ENCODE results near the gene AJAP1.

Gene AJAP1

DNA sequence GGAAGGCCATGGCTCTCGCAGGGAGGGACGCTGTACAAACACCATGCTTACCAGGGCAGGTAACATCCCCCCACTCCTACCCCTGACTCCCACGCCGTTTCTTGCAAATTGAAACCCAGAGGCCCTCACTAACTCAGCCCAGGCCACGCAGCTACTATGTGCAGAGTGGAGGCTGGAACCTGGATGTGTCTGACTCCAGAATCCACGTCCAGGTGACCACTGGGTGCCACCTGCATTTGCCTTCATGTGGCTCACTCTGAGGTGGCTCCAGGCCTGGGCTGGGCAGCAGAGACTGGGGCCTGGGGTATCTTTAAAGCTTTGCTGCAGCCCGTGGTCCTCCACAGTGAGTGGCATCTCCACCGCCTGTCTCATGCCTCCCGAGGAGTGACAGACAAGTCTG is 29.6 kb upstream of the AJAP1 start:
- TF ChIP-seq, protein P1, sequence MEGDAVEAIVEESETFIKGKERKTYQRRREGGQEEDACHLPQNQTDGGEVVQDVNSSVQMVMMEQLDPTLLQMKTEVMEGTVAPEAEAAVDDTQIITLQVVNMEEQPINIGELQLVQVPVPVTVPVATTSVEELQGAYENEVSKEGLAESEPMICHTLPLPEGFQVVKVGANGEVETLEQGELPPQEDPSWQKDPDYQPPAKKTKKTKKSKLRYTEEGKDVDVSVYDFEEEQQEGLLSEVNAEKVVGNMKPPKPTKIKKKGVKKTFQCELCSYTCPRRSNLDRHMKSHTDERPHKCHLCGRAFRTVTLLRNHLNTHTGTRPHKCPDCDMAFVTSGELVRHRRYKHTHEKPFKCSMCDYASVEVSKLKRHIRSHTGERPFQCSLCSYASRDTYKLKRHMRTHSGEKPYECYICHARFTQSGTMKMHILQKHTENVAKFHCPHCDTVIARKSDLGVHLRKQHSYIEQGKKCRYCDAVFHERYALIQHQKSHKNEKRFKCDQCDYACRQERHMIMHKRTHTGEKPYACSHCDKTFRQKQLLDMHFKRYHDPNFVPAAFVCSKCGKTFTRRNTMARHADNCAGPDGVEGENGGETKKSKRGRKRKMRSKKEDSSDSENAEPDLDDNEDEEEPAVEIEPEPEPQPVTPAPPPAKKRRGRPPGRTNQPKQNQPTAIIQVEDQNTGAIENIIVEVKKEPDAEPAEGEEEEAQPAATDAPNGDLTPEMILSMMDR (conservative IDR thresholded peaks at IDR 0.05) = no peak
- TF ChIP-seq ZFX (IDR thresholded peaks at IDR 0.05) = no peak
- no peak overlapping the region for H3K27ac ChIP-seq

DNA sequence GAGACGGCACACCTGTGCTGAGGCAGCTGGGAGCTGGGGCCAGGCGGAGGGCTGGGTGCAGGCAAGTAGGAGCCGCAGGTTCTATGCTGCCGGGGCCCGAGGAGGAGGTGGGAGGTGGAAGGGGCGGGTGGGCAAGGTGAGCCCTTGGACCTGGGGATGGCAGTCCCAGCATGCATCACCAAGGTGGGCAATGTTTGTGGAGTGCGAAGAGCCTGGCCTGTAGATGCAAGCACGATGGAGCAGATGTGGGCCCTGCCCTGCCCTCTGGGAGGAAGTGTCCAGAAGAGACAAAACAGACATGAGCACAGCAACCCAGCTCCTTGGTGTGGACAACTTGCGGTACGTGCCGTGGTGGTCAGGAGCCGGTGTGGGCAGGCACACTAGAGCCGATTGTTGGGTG is 28.3 kb upstream of the AJAP1 start:
- TF ChIP-seq, protein P1 (conservative IDR thresholded peaks at IDR 0.05) = no peak
- TF ChIP-seq ZFX (IDR thresholded peaks at IDR 0.05) = no peak
- H3K27ac ChIP-seq = no peak overlapping the region

DNA sequence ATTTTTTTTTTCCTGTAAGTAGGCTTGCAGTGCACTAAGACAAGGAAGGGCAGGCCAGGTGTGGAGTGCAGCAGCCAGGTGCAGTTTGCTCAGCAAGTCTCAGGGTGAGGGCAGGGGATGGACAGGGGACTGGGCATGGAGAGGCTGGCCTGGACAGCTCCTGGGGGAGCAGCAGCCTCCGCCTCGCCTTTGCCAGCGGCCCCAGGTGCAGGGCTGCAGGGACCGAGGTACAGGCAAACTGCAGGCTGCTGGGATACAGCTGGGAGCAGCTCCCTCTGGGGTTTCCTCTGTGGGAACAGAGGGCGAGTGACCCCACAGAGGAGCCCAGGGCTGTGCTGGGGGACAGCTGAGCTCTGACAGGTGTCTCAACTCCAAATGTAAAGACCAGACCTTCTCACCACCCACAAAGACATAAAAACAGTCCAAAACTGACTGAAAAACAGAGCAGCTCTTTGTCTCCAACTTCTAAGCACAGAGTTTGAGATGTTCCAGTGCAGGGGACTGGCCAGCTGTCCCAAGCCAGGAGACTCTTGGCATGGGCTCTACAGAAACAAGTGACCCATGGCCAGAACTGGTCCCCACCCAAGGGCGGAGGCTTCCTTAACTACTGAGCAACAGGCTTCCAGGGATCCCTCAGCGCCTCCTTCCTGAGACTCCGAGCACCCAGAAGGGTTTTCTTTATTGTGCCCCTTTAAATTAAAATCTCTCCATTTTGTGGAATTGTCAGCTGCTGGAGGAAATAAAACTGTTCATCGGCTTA is 27.7 kb upstream of the AJAP1 start:
- H3K27ac ChIP-seq = no peak overlapping the region
- TF ChIP-seq ZFX (IDR thresholded peaks at IDR 0.05) = no peak
- TF ChIP-seq, protein P1 (conservative IDR thresholded peaks at IDR 0.05) = no peak

DNA sequence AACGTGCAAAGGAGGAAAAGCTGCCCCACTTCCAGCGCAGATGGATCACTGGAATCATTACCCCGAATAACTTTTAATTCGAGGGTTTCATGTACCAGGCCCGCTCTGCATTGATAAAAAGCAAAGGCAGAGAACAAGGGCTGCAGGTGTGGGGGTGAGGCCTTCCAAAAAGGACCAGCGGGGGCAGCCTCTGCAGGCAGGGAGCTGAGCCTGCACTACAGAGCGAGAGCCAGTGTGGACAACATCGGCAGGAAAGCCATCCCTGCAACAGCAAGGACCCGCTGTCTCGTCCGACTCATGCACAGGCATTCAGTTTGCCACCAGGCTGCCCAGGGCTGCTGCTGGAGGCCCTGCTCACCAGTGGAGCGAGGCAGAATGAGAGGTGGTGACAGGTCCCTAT is 27.1 kb upstream of the AJAP1 start:
- TF ChIP-seq ZFX (IDR thresholded peaks at IDR 0.05) = no peak
- TF ChIP-seq, protein P1 (conservative IDR thresholded peaks at IDR 0.05) = no peak
- no peak overlapping the region for H3K27ac ChIP-seq

DNA sequence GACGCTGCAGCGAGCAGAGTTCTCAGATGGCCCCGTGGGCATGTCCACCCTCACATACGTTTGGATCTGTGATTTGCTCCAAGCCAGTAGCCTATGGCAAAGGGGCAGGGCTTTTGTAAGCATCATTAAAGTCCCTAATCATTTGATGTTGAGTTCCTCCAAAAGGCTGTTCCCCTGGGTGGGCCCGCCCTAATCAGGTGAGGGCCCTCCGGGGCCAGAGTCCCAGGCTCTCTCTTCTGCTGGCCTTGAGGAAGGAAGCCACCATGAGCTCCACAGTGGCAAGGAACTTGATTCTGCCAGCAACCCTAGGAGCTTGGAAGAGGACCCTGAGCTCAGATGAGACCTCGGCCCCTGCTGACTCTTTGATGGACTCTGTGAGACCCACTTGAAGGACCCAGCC is 25.4 kb upstream of the AJAP1 start:
- TF ChIP-seq, protein P1 (conservative IDR thresholded peaks at IDR 0.05) = no peak
- H3K27ac ChIP-seq = no peak overlapping the region

DNA sequence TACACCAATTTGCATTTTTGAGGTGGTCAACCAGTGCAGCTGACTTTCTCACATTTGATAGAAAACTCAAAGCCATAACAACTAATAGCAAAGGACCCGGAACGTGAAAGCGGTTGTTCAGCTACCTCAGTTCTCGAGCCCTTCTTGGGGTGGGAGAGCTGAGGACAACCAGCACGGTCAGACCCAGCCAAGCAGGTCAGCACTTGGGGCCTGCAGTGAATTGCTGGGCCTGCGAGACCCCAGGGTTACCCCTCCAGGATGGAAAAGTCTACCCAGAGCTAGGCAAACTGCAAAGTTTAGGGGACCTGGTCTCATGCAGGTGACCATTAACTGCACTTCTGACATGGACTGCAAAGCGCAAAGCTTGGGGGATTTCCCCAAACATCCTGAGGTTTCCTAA is 23.8 kb upstream of the AJAP1 start:
- TF ChIP-seq, protein P1 (conservative IDR thresholded peaks at IDR 0.05) = no peak
- TF ChIP-seq ZFX (IDR thresholded peaks at IDR 0.05) = no peak
- no peak overlapping the region for H3K27ac ChIP-seq

DNA sequence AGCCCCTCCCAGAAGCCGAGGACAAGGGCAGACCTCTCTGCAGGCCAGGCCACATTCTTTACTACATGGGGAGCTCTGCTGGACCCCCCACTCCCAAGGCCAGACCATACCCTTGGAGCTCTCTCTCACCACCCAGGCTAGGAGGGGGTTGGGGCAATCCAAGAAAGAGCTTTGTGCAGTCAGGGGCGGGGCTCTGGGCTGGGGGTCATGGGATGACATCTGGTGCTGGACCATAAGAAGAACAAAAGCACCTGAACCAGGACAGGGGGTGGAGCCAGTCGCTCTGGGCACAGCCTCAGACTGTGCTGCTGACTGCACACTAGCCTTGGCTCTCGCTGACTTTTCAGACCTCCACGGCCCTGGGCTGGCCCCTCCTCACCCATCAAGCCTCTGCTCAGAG is 23.1 kb upstream of the AJAP1 start:
- H3K27ac ChIP-seq = no peak overlapping the region
- TF ChIP-seq, protein P1 (conservative IDR thresholded peaks at IDR 0.05) = no peak
- no peak for TF ChIP-seq ZFX (IDR thresholded peaks at IDR 0.05)
